ENCODE data around the gene PAX6. TPM values are rescaled to one million over a fixed set of nuclear protein-coding genes. Genes with fewer than 3 reads are reported as not detected.

PAX6 gene
- total and polyA plus RNA-seq, 2 donors from 2014 or later = not detected

DNA sequence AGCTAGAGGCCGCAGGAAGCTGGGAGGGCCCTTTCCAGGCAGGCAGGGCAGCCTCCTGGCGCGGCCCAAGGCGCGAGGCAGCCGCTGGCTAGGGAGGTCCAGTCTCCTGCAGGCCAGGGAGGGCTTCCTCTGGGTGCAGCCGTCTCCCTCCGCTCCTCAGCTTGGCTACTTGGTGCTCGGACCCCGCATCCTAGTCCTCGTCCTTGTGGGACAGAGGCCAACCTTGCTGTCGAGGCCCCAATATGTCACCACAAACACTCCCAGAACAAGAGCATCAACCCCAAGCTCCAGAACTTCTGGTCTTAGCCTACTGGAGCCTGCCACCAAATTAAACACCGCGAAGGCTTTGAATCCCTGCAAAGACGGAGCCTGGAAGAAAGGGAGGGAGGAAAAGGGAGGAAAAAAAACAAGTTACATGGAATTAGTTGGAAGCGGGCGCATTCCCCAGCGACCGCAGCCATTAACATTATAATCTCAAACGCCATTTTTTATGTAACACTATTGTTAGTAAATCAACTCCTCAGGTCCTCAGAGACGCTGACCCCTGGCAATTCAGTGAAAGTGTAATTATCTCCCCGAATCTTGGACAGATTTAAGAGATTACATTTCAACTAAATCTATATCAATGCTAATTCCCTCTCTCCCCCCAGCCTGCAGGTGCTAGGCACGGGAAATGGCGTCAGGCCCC is 12.7 kb upstream of the PAX6 start:
- Histone ChIP-seq H3K4me1 (ENCODE audit: control insufficient read depth in 2 of 3, insufficient read depth in 2 of 3, low read depth in 1 of 3, low read length in 3 of 3) (no peaks in the 10 kb centered on the region), H3K36me3 (ENCODE audit: control insufficient read depth in 2 of 3, insufficient read depth in 3 of 3, low read length in 3 of 3) (no peaks in the 10 kb centered on the region), H3K9ac (ENCODE audit: low read length in 3 of 3) (no peak overlapping the region), H3K9me3 (ENCODE audit: control insufficient read depth in 2 of 3, insufficient read depth in 1 of 3, low read length in 3 of 3) (no peaks in the 10 kb centered on the region), H3K4me3 (ENCODE audit: low read length in 3 of 3) (no peak overlapping the region), H3K27ac (ENCODE audit: low read depth in 2 of 2, low read length in 2 of 2) (no peak overlapping the region), H3K27me3 (ENCODE audit: control insufficient read depth, insufficient read depth, low read length) (peaks cover 86% of the 10 kb centered on the region)
- intact Hi-C loops (cut with DNase I) = no loop called here
- DNase-seq = peak in 2 of 5 donors; percentile 17 to 32
- TF ChIP-seq CTCF (IDR thresholded peaks at IDR 0.05; ENCODE audit: borderline replicate concordance, extremely low read depth, insufficient read depth) = no peak
- FAIRE-seq = no peak

DNA sequence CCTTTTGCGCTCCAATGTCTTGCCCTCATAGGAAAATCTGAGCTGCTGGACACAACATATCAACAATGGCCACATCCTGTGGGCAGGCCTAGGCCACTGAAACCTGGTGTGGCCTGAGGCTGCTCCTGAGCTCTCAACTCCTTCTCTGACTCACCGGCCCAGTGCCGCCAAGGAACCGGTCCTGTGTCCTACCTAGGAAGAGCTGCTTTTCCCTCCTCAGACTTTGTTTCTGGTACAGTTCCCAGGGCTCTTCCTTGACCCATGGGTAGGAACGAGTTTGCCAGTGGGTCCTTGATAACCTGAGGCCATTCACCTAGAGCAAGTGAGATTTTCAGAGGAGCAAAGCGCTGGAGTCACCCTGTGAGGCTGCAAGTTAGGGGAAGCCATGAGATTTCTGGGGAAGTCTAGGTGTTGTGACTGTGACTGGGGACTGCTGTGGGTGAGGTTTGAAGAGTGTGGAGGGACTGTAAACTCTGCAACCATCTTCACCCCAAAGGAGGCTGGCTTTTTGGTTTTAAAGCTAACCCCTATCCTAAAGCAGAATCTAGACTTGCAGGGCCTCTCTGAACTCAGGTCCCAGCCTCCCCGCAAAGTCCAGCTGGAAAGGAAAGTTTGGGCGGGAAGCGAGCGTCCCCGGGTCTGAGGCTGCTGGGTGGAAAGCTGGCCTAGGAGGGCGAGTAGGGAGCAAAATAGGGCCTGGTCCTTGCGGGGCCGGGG is 12.0 kb upstream of the PAX6 start:
- no peak for TF ChIP-seq CTCF (IDR thresholded peaks at IDR 0.05; ENCODE audit: borderline replicate concordance, extremely low read depth, insufficient read depth)
- DNase-seq (peak in 1 of 5 donors; percentile 9), FAIRE-seq (no peak)
- no peak overlapping the region for H3K27ac ChIP-seq (ENCODE audit: low read depth in 2 of 2, low read length in 2 of 2)
- no peaks in the 10 kb centered on the region for H3K36me3 ChIP-seq (ENCODE audit: control insufficient read depth in 2 of 3, insufficient read depth in 3 of 3, low read length in 3 of 3)
- H3K9ac ChIP-seq (ENCODE audit: low read length in 3 of 3) = no peak overlapping the region
- no peak overlapping the region for H3K4me3 ChIP-seq (ENCODE audit: low read length in 3 of 3)
- H3K27me3 ChIP-seq (ENCODE audit: control insufficient read depth, insufficient read depth, low read length) = peaks cover 86% of the 10 kb centered on the region
- no peaks in the 10 kb centered on the region for H3K9me3 ChIP-seq (ENCODE audit: control insufficient read depth in 2 of 3, insufficient read depth in 1 of 3, low read length in 3 of 3)
- no peaks in the 10 kb centered on the region for H3K4me1 ChIP-seq (ENCODE audit: control insufficient read depth in 2 of 3, insufficient read depth in 2 of 3, low read depth in 1 of 3, low read length in 3 of 3)
- intact Hi-C loops (cut with DNase I) = no loop called here

DNA sequence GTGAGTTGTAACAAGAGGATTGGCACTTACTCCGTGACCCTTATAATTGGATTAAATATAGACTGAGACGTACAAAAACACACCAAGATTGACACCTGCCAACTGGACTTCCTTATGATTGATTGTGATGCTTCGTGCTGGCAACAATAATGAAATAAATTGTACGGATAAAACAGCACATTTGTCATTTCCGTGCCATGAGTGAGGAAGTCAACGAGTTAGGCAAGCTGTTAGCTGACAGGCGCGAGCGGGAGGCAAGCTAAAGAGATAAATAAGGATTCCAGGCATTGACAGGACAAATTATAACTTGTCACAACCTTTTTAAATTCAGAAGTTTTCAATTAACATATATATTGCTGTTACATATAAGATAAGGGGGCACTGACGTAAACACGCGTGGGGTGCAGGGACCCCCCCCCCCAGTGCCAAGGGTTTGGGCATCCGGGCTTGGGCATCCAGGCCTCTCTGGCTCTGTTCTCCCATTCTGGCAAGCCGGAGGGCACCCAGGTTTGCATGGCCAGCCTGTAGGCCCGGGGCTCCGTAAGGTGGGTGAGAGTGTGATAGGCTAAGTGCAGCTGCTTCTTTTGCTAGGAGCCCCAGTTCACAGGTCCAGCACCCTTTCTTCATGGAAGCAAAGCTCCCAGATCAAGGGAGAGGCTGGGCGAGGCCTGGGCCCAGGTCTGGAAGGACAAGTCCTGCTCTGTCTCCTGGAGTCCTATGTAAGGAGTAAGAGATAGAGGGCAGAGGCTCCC is 11.2 kb upstream of the PAX6 start:
- DNase-seq (peak in 2 of 5 donors; percentile 12 to 40), FAIRE-seq (no peak)
- Histone ChIP-seq H3K9me3 (ENCODE audit: control insufficient read depth in 2 of 3, insufficient read depth in 1 of 3, low read length in 3 of 3) (no peaks in the 10 kb centered on the region), H3K4me1 (ENCODE audit: control insufficient read depth in 2 of 3, insufficient read depth in 2 of 3, low read depth in 1 of 3, low read length in 3 of 3) (peaks cover 0 to 2% (median 0%) of the 10 kb centered on the region in 3 donors), H3K36me3 (ENCODE audit: control insufficient read depth in 2 of 3, insufficient read depth in 3 of 3, low read length in 3 of 3) (no peaks in the 10 kb centered on the region), H3K27me3 (ENCODE audit: control insufficient read depth, insufficient read depth, low read length) (peaks cover 85% of the 10 kb centered on the region), H3K4me3 (ENCODE audit: low read length in 3 of 3) (no peak overlapping the region), H3K9ac (ENCODE audit: low read length in 3 of 3) (no peak overlapping the region), H3K27ac (ENCODE audit: low read depth in 2 of 2, low read length in 2 of 2) (no peak overlapping the region)
- intact Hi-C loops (cut with DNase I) = no loop called here
- TF ChIP-seq CTCF (IDR thresholded peaks at IDR 0.05; ENCODE audit: borderline replicate concordance, extremely low read depth, insufficient read depth) = no peak
